GM18907 (cell line): ENCODE results near the gene KLRK1.
"Not testable (repeated sequence)": the region's sequence is repeated elsewhere in the genome, so short reads cannot be mapped to it uniquely, and the experiment has no call there.

Experiments
- ATAC-seq: cut with Tn5 transposase; IDR thresholded peaks from one replicate; pipeline ENCODE4 v1.9.1; 2021; ENCODE audit warnings: mild to moderate bottlenecking, moderate library complexity; ENCODE audit not compliant: unreplicated experiment

The KLRK1 gene

DNA sequence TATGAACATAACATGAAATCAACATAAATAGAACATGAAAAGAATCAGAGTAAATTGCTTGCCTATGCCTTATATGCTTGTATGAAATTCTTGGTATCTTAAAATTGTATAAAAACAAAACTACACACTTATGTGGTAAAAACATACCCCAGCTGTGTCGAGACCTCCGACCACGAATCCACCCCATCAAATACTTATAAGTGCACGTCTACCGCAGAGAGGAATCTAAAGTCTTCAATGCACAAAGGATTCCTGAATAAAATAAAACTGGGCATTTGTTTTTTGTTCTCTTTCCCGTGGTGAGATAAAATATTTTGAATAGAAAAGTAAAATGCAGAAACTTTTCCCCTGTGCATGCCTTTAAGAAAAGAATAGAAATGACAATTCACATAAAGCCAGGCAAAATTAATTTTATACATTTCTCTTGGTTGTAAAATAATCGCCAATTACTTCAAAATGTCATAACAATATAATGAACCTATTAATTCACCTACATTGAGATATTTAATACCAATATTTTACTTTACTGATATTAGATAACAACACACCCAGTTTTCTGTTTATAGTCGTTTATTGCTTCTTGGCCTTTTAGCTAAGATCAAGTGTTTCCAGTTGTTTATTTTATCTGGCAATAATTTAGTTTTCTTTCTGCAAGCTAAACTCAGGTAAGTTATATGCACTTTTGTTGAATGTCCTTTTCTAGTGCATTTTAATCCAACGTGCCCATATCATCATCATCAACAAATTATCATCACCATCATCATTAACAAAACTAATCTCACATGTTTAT, 1.0 kb downstream of the KLRK1 start:
- ATAC-seq, result no peak

DNA sequence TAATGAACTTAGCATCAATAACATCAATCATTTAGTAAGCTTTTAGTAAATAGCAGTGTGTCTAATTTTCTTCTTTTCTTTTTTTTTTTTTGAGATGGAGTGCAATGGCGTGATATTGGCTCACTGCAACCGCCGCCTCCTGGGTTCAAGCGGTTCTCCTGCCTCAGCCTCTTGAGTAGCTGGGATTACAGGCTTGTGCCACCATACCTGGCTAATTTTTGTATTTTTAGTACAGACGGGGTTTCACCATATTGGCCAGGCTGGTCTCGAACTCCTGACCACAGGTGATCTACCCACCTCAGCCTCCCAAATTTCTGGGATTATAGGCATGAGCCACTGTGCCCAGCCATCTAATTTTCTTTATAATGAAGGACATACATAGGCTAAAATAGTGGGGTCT, 2.3 kb downstream of the KLRK1 start:
- ATAC-seq, result not testable (repeated sequence)

GRCh38 chr12:10386857-10387256, 3.0 kb downstream of the KLRK1 start:
- ATAC-seq, result no peak

DNA sequence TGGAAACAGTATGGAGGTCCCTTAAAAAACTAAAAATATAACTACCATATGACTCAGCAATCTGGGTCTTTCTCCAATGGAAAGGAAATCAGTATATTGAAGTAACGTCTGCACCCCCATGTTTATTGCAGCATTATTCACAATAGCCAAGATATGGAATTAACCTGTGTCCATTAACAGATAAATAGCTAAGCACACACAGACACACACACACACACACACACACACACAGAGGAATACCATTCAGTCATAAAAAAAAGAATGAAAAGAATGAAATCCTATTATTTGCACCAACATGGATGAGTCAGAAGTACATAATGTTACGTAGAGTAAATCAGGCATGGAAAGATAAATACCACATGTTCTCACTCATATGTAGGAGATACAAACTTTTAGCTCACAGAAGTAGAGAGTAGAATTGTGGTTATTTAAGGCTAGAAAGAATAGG, 4.7 kb downstream of the KLRK1 start:
- ATAC-seq, result no peak

GRCh38 chr12:10384191-10384590, 5.7 kb downstream of the KLRK1 start:
- no peak for ATAC-seq

DNA sequence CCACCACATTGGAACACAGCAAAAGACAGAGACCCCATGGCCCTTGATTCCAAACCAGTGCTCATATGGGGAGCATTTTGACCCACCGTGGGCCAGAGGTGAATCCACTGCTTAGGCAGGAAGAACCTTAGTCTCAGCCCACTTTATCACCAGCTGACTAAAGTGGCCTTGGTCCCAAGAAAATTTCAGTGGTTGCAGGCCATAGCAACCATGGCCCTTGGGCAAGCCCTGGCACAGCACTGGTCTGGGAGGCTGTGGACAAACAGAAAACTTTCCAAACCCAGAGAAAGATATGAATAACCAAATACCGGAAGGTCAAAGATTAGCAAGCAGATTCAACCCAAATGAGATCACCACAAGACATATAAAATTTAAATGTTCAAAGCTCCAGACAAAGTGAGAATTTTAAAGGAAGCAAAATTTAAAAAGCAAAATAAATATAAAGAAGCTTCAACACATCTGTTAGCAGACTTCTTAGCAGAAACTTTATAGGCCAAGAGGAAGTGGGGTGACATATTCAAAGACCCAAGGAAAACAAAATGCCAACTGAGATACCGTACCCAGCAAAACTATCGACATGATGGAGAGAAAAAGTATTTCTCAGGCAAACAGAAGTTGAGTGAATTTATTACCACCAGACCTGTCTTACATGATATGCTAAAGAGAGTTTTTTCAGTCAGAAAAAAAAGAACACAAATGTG, 7.8 kb downstream of the KLRK1 start:
- ATAC-seq, result no peak

DNA sequence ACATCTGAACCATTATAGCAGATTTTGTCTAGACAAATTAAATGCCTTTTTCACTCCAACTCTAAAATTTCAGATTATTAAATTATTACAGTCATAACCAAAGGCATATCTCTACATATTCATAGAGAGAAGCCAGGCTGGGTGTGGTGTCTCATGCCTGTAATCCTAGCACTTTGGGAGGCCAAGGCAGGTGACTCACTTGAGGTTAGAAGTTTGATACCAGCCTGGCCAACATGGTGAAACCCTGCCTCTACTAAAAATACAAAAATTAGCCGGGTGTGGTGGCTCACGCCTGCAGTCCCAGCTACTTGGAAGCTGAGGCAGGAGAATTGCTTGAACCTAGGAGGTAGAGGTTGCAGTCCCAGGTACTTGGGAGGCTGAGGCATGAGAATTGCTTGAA, 11.1 kb downstream of the KLRK1 start:
- not testable (repeated sequence) for ATAC-seq

- ATAC-seq, result no peak
Measured at GRCh38 chr12:10374624-10375018, 15.2 kb downstream of the KLRK1 start.

DNA sequence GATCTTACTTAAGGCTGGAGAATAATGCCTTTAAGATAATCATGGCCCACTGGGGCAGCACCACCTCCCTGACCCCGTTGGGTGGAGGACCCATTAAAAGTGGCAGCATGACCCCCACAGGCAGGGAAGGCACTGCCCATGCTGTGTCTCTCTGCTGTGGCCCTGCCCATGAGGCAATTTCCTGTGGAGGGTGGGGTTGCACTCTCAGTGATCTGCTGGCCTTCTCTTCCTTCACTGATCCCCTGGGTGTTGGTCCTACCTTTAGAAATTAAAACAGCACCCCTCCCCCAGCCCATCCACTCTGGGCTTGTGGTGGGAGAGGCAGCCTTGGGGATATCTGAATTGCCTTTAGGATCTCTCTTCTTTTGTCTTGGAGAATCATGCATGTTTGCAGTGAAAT, 17.3 kb downstream of the KLRK1 start:
- ATAC-seq, result no peak

GRCh38 chr12:10371893-10372535, 17.8 kb downstream of the KLRK1 start:
- ATAC-seq, result not testable (repeated sequence)

DNA sequence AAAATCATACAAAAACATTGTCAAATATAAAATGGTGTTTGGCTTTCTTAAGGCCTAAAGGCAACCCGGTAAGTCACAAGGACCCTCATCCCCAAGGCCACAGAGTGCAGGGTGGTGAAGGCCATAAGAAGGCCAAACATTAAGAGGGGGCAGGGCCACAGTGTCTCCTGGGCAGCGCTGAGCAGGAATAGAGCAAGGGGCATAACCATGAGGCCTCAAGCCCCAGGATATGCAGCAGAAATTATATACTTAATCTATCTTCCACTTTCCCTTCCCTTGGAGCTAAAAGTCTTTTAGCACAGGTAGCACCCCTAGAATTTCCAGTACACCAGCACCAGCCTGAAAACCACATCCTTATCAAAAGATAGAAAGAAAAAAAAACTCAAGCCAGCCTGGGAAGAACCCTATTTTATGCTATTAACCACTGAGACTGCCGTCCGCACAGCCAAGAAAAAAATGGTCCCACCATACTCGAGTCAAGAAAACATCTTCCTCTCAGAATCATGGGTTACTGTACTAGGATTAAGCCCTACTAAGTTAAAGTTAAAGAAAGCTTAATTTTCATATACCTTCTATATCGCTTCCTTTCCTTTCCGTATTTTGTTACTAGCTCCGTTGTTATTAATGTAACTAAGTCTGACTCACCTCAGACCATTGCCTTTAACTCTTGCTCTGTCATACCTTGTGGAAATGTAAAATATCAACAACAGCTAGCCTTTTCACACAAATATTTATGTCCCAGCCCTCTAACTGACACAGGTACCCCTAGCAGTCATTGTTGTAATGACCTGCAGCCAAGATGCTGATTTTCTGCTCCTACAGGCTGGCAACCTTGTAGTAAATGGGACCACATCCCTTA, 20.1 kb downstream of the KLRK1 start:
- ATAC-seq, result no peak

DNA sequence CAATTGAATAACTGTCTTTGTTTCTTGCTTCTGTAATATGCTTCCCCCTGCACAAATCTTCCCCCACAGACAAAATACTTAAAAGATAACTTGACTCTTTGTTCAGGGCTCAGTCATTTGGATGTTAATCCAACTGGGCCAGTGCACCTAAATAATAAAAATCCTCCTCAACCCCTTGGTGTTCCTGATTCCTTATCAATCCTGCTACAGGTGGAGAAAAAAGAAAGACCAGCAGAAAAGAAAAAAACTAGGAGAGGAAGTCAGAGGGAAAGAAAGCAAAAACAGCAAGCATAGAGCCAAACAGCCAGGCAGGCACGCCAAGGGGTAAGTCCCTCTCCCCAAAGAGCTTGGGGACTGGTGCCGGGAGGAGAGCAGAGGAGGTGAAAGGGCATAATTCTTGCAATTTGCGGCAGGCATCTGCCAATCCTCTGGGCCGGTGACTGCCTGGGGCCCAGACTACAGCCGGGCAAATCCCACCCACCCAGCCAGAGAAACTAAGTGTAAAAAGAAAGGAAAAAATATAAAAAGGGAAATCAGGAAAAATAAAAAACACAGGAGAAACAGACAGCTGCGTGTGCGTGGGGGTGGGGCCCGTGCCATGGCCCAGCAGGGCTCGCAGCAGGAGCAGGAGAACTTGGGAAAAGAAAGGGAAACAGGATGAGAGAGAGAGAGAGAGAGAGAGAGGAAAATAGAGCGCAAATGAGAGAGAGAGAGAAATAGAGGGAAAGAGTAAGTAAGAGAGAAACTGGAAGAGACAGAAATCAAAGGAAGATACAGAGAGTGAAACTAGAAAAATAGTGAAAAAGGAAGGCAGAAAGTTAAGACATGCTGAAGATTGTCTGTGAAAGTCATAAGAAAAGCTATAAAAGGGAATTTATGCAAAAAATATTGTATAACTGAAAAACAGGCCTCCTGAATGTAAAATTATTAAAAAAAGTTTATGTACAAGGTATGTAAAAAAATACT, 21.4 kb downstream of the KLRK1 start:
- ATAC-seq, result no peak

DNA sequence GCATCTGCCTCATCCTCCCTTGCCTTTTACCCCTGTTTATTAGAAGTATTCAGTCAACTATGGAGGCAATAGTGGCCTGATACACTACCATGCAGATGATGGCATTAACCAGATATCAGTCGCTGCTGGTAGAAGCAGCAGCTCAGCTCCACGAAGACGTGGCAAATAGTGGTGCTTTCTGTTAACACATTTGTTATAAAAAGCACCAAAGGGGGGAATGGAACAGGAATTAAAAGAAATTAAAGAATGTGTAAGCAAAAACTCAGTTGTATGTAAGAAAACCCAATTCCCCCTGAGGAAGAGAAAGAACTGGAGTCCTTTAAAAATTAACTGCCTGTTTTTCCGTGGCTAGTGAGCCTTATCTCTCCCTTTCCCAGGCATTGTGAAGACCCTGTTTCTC, 22.1 kb downstream of the KLRK1 start:
- ATAC-seq, result not testable (repeated sequence)

DNA sequence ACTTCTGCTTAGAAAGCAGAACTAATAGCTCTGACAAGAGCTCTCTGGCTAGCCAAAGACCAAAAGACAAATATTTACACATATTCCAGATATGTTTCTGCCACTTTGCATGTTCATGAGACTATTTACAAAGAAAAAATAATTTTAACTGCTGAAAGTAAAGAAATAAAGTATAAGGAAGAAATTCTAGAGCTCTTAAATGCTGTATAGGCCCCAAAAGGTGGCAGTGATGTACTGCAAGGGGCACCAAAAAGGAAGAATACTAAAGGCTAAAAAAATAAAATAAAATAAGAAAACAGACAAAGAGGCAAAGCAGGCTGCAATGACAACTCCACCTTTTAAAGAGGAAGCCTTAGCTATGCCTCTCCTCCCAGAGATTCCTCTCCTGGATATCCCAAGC, 23.0 kb downstream of the KLRK1 start:
- ATAC-seq, result no peak

- ATAC-seq, result no peak
Measured at GRCh38 chr12:10365696-10366405, 24.0 kb downstream of the KLRK1 start.

- peak; percentile 54 for ATAC-seq
Measured at GRCh38 chr12:10364815-10365622, 24.8 kb downstream of the KLRK1 start.

GRCh38 chr12:10363914-10364814, 25.7 kb downstream of the KLRK1 start:
- ATAC-seq, result peak; percentile 91

DNA sequence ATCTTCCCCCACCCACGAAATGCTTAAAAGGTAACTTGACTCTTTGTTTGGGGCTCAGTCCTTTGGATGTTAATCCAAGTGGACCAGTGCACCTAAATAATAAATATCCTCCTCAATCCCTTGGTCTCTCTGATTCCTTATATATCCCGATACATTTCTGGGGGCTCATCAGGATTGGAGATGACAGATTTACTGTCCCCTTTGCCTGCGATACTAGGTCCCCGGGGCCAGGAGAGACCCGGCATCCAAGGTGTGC, 26.3 kb downstream of the KLRK1 start:
- peak; percentile 3 for ATAC-seq
